GM23338 (cell line): ENCODE data around the gene SNAPC4. TPM values are rescaled to one million over a fixed set of nuclear protein-coding genes. Genes with fewer than 3 reads are reported as not detected.

Source experiments
- ATAC-seq: fragments of 200-7000 bp; cut with Tn5 transposase; 3 replicates; pipeline ENCODE4 v1.9.1; 2020
- DNase-seq: peaks from one replicate; pipeline ENCODE4 v3.0.0-alpha.2; 2015; ENCODE audit warnings: low spot score
- H2AFZ ChIP-seq: fragments of 200-600 bp; sonication (generic); 2 replicates; pipeline ENCODE4 v1.8.0; 2016; ENCODE audit warnings: antibody characterized with exemption, mild to moderate bottlenecking, moderate library complexity
- H3F3A ChIP-seq: fragments of 200-600 bp; sonication (generic); replicated peaks from 2 replicates; pipeline ENCODE4 v1.8.0; 2017; ENCODE audit warnings: antibody characterized with exemption, mixed run types, low read depth
- H3K27ac ChIP-seq: fragments of 200-600 bp; sonication (generic); 2 replicates; pipeline ENCODE4 v1.6.1; 2016; ENCODE audit warnings: low read depth
- H3K27me3 ChIP-seq: fragments of 200-600 bp; sonication (generic); 2 replicates; pipeline ENCODE4 v1.8.0; 2016; ENCODE audit warnings: mild to moderate bottlenecking, mixed run types, moderate library complexity; ENCODE audit not compliant: insufficient read depth
- H3K36me3 ChIP-seq: fragments of 200-600 bp; sonication (generic); 2 replicates; pipeline ENCODE4 v1.8.0; 2016; ENCODE audit warnings: mild to moderate bottlenecking; ENCODE audit not compliant: insufficient read depth
- H3K4me1 ChIP-seq: fragments of 200-600 bp; sonication (generic); 2 replicates; pipeline ENCODE4 v1.8.0; 2016; ENCODE audit warnings: mild to moderate bottlenecking, moderate library complexity; ENCODE audit not compliant: insufficient read depth
- H3K4me2 ChIP-seq: fragments of 200-600 bp; sonication (generic); 2 replicates; pipeline ENCODE4 v1.7.1; 2017; ENCODE audit warnings: mixed run types
- H3K4me3 ChIP-seq: fragments of 200-600 bp; sonication (generic); 2 replicates; pipeline ENCODE4 v1.6.1; 2016; ENCODE audit warnings: mixed run types
- H3K79me2 ChIP-seq: fragments of 200-600 bp; sonication (generic); replicated peaks from 2 replicates; pipeline ENCODE4 v1.8.0; 2017; ENCODE audit warnings: mild to moderate bottlenecking; ENCODE audit not compliant: insufficient read depth
- H3K9me2 ChIP-seq: fragments of 200-600 bp; sonication (generic); 2 replicates; pipeline ENCODE4 v1.8.0; 2017; ENCODE audit not compliant: insufficient read depth
- H4K20me1 ChIP-seq: fragments of 200-600 bp; sonication (generic); replicated peaks from 2 replicates; pipeline ENCODE4 v1.8.0; 2017; ENCODE audit warnings: mild to moderate bottlenecking; ENCODE audit not compliant: insufficient read depth
- H3K27ac Mint-ChIP-seq: 2 replicates; pipeline ENCODE4 v1.8.0; 2020; ENCODE audit warnings: inconsistent platforms, mild to moderate bottlenecking, moderate library complexity, mixed read lengths
- H3K27me3 Mint-ChIP-seq: 3 replicates; pipeline ENCODE4 v1.8.0; 2022; ENCODE audit warnings: low read depth, mild to moderate bottlenecking, moderate library complexity, mixed read lengths, inconsistent platforms; ENCODE audit not compliant: insufficient read depth, poor library complexity
- H3K36me3 Mint-ChIP-seq: 3 replicates; pipeline ENCODE4 v1.8.0; 2021; ENCODE audit warnings: low read depth, mild to moderate bottlenecking, inconsistent platforms, moderate library complexity, mixed read lengths
- H3K4me1 Mint-ChIP-seq: 3 replicates; pipeline ENCODE4 v1.8.0; 2020; ENCODE audit warnings: mild to moderate bottlenecking, inconsistent platforms, mixed read lengths
- H3K4me3 Mint-ChIP-seq: 3 replicates; pipeline ENCODE4 v1.8.0; 2021; ENCODE audit warnings: moderate library complexity, mild to moderate bottlenecking, inconsistent platforms, mixed read lengths
- H3K9me3 Mint-ChIP-seq: 3 replicates; pipeline ENCODE4 v1.8.0; 2020; ENCODE audit warnings: moderate library complexity, mild to moderate bottlenecking, inconsistent platforms, mixed read lengths
- CREB1 ChIP-seq: fragments of 250-450 bp; sonication (Bioruptor Pico); IDR thresholded peaks from 2 replicates; pipeline ENCODE4 v1.5.0; 2020; ENCODE audit warnings: low read depth, mild to moderate bottlenecking, moderate library complexity
- EZH2phosphoT487 ChIP-seq: fragments of 200-600 bp; sonication (generic); IDR thresholded peaks from one replicate; pipeline ENCODE4 v1.8.1; 2018; ENCODE audit warnings: antibody characterized with exemption; ENCODE audit not compliant: unreplicated experiment
- NANOG ChIP-seq: IDR thresholded peaks from 2 replicates; pipeline ENCODE4 v1.6.1; 2016; ENCODE audit warnings: antibody characterized with exemption, borderline replicate concordance
- POLR2AphosphoS5 ChIP-seq: IDR thresholded peaks from 2 replicates; pipeline ENCODE4 v1.6.1; 2016; ENCODE audit warnings: antibody characterized with exemption, low read depth
- STAT1 ChIP-seq: IDR thresholded peaks from one replicate; pipeline ENCODE4 v1.6.1; 2016; ENCODE audit warnings: antibody characterized with exemption; ENCODE audit not compliant: unreplicated experiment
- ZNF331 ChIP-seq: fragments of 250-450 bp; sonication (Bioruptor Pico); IDR thresholded peaks from 2 replicates; pipeline ENCODE4 v1.5.0; 2020; ENCODE audit warnings: low read depth, mild to moderate bottlenecking, moderate library complexity
- polyA plus RNA-seq: library from polyadenylated mRNA; unstranded; fragments of >200 nt; fragmentation: Nextera tagmentation; extraction: Ambion mirVana; gene quantifications from 2 replicates; pipeline ENCODE4 v1.2.1, GENCODE V29; 2016
- total RNA-seq: library from RNA; depleted of rRNA; stranded (reverse); fragments of >200 nt; shearing (Covaris generic); gene quantifications from 2 replicates; pipeline ENCODE4 v1.2.3, GENCODE V29; 2014
- TF ChIP-seq, protein P1 (sequence below): IDR thresholded peaks from 2 replicates; pipeline ENCODE4 v1.6.1; 2016; ENCODE audit warnings: antibody characterized with exemption
- TF ChIP-seq, protein P2 (sequence below): fragments of 250-450 bp; sonication (Bioruptor Pico); IDR thresholded peaks from 2 replicates; pipeline ENCODE4 v1.5.0; 2020; ENCODE audit warnings: mild to moderate bottlenecking, moderate library complexity
- TF ChIP-seq, protein P3 (sequence below), 2 experiments: fragments of 200-600 bp in 1 of 2; sonication (generic) in 1 of 2; conservative IDR thresholded peaks; 2 replicates each; pipeline versions ENCODE4 v1.5.1 to v1.6.1; 2016 to 2017; ENCODE audit warnings: antibody characterized with exemption in 2 of 2, low read depth in 2 of 2, mild to moderate bottlenecking in 2 of 2, moderate library complexity in 1 of 2

Gene SNAPC4
- total and polyA plus RNA-seq, 2 experiments from 2014 or later, result 8.8 to 22.7 TPM

DNA sequence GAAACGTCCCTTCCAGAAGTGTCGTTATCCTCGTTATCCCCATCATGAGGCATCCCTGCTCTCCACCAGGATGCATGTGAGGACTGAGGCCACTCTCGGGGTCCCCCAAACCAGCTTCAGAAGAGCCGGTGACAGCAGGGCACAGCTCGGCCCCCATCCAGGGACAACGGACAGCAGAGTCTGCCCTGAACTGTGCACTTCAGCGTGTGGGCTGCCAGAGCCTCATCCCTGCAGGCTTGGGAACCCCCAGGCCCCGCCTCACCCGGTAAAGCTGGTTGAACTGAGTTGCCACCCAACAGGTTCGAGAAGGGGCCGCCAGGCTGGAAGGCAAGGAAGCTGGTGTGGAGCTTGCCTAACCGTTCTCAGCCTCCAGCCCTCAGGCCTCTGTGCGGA lies 25.8 kb downstream of the SNAPC4 start:
- peaks cover 3% of the 10 kb centered on the region for H3K27me3 Mint-ChIP-seq

More for the DNA sequence above, 25.8 kb downstream of the SNAPC4 start:
- H3F3A ChIP-seq, result no peaks in the 10 kb centered on the region
- H3K4me2 ChIP-seq, result no peak overlapping the region
- TF ChIP-seq, protein P1, sequence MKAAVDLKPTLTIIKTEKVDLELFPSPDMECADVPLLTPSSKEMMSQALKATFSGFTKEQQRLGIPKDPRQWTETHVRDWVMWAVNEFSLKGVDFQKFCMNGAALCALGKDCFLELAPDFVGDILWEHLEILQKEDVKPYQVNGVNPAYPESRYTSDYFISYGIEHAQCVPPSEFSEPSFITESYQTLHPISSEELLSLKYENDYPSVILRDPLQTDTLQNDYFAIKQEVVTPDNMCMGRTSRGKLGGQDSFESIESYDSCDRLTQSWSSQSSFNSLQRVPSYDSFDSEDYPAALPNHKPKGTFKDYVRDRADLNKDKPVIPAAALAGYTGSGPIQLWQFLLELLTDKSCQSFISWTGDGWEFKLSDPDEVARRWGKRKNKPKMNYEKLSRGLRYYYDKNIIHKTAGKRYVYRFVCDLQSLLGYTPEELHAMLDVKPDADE, result no peak
- TF ChIP-seq STAT1 (no peak), POLR2AphosphoS5 (no peak), NANOG (no peak), EZH2phosphoT487 (no peak), CREB1 (CRISPR knock-in tag) (no peak), ZNF331 (CRISPR knock-in tag) (no peak)
- TF ChIP-seq, protein P2, sequence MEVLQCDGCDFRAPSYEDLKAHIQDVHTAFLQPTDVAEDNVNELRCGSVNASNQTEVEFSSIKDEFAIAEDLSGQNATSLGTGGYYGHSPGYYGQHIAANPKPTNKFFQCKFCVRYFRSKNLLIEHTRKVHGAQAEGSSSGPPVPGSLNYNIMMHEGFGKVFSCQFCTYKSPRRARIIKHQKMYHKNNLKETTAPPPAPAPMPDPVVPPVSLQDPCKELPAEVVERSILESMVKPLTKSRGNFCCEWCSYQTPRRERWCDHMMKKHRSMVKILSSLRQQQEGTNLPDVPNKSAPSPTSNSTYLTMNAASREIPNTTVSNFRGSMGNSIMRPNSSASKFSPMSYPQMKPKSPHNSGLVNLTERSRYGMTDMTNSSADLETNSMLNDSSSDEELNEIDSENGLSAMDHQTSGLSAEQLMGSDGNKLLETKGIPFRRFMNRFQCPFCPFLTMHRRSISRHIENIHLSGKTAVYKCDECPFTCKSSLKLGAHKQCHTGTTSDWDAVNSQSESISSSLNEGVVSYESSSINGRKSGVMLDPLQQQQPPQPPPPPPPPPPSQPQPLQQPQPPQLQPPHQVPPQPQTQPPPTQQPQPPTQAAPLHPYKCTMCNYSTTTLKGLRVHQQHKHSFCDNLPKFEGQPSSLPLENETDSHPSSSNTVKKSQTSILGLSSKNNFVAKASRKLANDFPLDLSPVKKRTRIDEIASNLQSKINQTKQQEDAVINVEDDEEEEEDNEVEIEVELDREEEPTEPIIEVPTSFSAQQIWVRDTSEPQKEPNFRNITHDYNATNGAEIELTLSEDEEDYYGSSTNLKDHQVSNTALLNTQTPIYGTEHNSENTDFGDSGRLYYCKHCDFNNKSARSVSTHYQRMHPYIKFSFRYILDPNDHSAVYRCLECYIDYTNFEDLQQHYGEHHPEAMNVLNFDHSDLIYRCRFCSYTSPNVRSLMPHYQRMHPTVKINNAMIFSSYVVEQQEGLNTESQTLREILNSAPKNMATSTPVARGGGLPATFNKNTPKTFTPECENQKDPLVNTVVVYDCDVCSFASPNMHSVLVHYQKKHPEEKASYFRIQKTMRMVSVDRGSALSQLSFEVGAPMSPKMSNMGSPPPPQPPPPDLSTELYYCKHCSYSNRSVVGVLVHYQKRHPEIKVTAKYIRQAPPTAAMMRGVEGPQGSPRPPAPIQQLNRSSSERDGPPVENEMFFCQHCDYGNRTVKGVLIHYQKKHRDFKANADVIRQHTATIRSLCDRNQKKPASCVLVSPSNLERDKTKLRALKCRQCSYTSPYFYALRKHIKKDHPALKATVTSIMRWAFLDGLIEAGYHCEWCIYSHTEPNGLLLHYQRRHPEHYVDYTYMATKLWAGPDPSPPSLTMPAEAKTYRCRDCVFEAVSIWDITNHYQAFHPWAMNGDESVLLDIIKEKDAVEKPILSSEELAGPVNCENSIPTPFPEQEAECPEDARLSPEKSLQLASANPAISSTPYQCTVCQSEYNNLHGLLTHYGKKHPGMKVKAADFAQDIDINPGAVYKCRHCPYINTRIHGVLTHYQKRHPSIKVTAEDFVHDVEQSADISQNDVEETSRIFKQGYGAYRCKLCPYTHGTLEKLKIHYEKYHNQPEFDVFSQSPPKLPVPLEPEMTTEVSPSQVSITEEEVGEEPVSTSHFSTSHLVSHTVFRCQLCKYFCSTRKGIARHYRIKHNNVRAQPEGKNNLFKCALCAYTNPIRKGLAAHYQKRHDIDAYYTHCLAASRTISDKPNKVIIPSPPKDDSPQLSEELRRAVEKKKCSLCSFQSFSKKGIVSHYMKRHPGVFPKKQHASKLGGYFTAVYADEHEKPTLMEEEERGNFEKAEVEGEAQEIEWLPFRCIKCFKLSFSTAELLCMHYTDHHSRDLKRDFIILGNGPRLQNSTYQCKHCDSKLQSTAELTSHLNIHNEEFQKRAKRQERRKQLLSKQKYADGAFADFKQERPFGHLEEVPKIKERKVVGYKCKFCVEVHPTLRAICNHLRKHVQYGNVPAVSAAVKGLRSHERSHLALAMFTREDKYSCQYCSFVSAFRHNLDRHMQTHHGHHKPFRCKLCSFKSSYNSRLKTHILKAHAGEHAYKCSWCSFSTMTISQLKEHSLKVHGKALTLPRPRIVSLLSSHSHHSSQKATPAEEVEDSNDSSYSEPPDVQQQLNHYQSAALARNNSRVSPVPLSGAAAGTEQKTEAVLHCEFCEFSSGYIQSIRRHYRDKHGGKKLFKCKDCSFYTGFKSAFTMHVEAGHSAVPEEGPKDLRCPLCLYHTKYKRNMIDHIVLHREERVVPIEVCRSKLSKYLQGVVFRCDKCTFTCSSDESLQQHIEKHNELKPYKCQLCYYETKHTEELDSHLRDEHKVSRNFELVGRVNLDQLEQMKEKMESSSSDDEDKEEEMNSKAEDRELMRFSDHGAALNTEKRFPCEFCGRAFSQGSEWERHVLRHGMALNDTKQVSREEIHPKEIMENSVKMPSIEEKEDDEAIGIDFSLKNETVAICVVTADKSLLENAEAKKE (CRISPR knock-in tag), result no peak
- TF ChIP-seq, protein P3, sequence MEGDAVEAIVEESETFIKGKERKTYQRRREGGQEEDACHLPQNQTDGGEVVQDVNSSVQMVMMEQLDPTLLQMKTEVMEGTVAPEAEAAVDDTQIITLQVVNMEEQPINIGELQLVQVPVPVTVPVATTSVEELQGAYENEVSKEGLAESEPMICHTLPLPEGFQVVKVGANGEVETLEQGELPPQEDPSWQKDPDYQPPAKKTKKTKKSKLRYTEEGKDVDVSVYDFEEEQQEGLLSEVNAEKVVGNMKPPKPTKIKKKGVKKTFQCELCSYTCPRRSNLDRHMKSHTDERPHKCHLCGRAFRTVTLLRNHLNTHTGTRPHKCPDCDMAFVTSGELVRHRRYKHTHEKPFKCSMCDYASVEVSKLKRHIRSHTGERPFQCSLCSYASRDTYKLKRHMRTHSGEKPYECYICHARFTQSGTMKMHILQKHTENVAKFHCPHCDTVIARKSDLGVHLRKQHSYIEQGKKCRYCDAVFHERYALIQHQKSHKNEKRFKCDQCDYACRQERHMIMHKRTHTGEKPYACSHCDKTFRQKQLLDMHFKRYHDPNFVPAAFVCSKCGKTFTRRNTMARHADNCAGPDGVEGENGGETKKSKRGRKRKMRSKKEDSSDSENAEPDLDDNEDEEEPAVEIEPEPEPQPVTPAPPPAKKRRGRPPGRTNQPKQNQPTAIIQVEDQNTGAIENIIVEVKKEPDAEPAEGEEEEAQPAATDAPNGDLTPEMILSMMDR (conservative IDR thresholded peaks at IDR 0.05; ENCODE audit: low read depth in 2 of 2), result no peak
- DNase-seq (no peak), ATAC-seq (no peak)
- no peak overlapping the region for H3K4me3 Mint-ChIP-seq
- H3K27ac Mint-ChIP-seq, result no peak overlapping the region
- no peaks in the 10 kb centered on the region for H3K36me3 ChIP-seq
- no peaks in the 10 kb centered on the region for H3K79me2 ChIP-seq
- H3K9me2 ChIP-seq, result no peaks in the 10 kb centered on the region
- no peaks in the 10 kb centered on the region; the same call in 1 of the 2 replicates for H4K20me1 ChIP-seq
- H3K4me1 ChIP-seq, result no peaks in the 10 kb centered on the region
- H3K4me1 Mint-ChIP-seq, result no peaks in the 10 kb centered on the region
- H3K36me3 Mint-ChIP-seq, result peaks cover 6% of the 10 kb centered on the region; the same call in 2 of the 3 replicates
- no peaks in the 10 kb centered on the region for H3K9me3 Mint-ChIP-seq
- H3K4me3 ChIP-seq, result no peak overlapping the region
- no peak overlapping the region for H2AFZ ChIP-seq
- no peak overlapping the region for H3K27ac ChIP-seq
- H3K27me3 ChIP-seq, result no peaks in the 10 kb centered on the region
